OCI-LY7 (cell line): ENCODE measurements around the gene ARHGAP26. TPM values are rescaled to one million over a fixed set of nuclear protein-coding genes. Genes with fewer than 3 reads are reported as not detected.

Experiments used
- BruUV-seq: library from RNA; stranded (reverse); fragments of 400-500 nt; replicated peaks from 2 replicates; lab custom pipeline; 2021; lab: Mats Ljungman, UMichigan
- CTCF ChIA-PET: fragments of 300-600 bp; sonication (Branson Sonifier 250); formaldehyde crosslinking; loops from one replicate; lab custom pipeline; 2022; ENCODE audit warnings: antibody characterized with exemption; ENCODE audit not compliant: unreplicated experiment; lab: Charles Lee
- POLR2A ChIA-PET: fragments of 300-600 bp; sonication (Branson Sonifier 250); formaldehyde crosslinking; loops from one replicate; lab custom pipeline; 2022; ENCODE audit warnings: antibody characterized with exemption; lab: Charles Lee
- DNase-seq: peaks from one replicate; pipeline ENCODE4 v3.0.0-alpha.2; 2015; ENCODE audit warnings: low spot score
- H2AFZ ChIP-seq: fragments of 200-600 bp; sonication (generic), shearing (Covaris generic); 2 replicates; pipeline ENCODE4 v1.6.1; 2014; ENCODE audit warnings: mild to moderate bottlenecking, antibody characterized with exemption, low read length, moderate library complexity
- H3K27ac ChIP-seq: fragments of 200-600 bp; sonication (generic); 2 replicates; pipeline ENCODE4 v1.5.1; 2014; ENCODE audit warnings: mixed run types, low read depth, mild to moderate bottlenecking, moderate library complexity, low read length, inconsistent platforms; ENCODE audit not compliant: poor library complexity, severe bottlenecking
- H3K36me3 ChIP-seq: fragments of 200-600 bp; sonication (generic); 2 replicates; pipeline ENCODE4 v1.6.1; 2014; ENCODE audit warnings: mild to moderate bottlenecking, antibody characterized with exemption, low read length, moderate library complexity, mixed read lengths; ENCODE audit not compliant: insufficient read depth
- H3K4me1 ChIP-seq: fragments of 200-600 bp; sonication (generic); 2 replicates; pipeline ENCODE4 v1.5.1; 2014; ENCODE audit warnings: mild to moderate bottlenecking, low read length; ENCODE audit not compliant: insufficient read depth, poor library complexity, severe bottlenecking
- H3K4me2 ChIP-seq: fragments of 200-600 bp; sonication (generic); 2 replicates; pipeline ENCODE4 v1.6.1; 2014; ENCODE audit warnings: mild to moderate bottlenecking, low read length
- H3K4me3 ChIP-seq: fragments of 200-600 bp; sonication (generic); 2 replicates; pipeline ENCODE4 v1.5.1; 2014; ENCODE audit warnings: mild to moderate bottlenecking, low read depth, low read length; ENCODE audit not compliant: poor library complexity, severe bottlenecking
- H3K79me2 ChIP-seq: fragments of 200-600 bp; sonication (generic); 2 replicates; pipeline ENCODE4 v1.6.1; 2016; ENCODE audit warnings: low read depth, mild to moderate bottlenecking, low read length, moderate library complexity, mixed read lengths; ENCODE audit not compliant: insufficient read depth
- H3K9me2 ChIP-seq: fragments of 200-600 bp; sonication (generic); 2 replicates; pipeline ENCODE4 v1.6.1; 2016; ENCODE audit warnings: mild to moderate bottlenecking, low read length, mixed read lengths; ENCODE audit not compliant: insufficient read depth
- H3K9me3 ChIP-seq: fragments of 200-600 bp; sonication (generic); 2 replicates; pipeline ENCODE4 v1.6.1; 2014; ENCODE audit warnings: mild to moderate bottlenecking, mixed run types, low read length, mixed read lengths
- H4K20me1 ChIP-seq: fragments of 200-600 bp; sonication (generic); 2 replicates; pipeline ENCODE4 v1.6.1; 2014; ENCODE audit warnings: mild to moderate bottlenecking, antibody characterized with exemption, low read length, moderate library complexity, mixed read lengths; ENCODE audit not compliant: insufficient read depth
- EZH2phosphoT487 ChIP-seq: fragments of 200-600 bp; sonication (generic); IDR thresholded peaks from 2 replicates; pipeline ENCODE4 v1.6.1; 2018; ENCODE audit warnings: low read depth, borderline replicate concordance, mild to moderate bottlenecking, mixed run types, antibody characterized with exemption, low read length, moderate library complexity, mixed read lengths
- intact Hi-C: fragments of 100-400 bp; cut with micrococcal nuclease; formaldehyde crosslinking; loops from one replicate; pipeline ENCODE4 v1.10.0; 2022; ENCODE audit not compliant: unreplicated experiment
- total RNA-seq, 2 experiments: library from RNA; depleted of rRNA in 1 of 2; stranded (reverse); fragments of >200 nt in 1 of 2; shearing (Covaris generic) in 1 of 2; gene quantifications; 2 replicates each; pipeline ENCODE4 v1.2.3, GENCODE V29; 2014 to 2022
- TF ChIP-seq, protein P1 (sequence below): fragments of 200-600 bp; sonication (generic); conservative IDR thresholded peaks from 2 replicates; pipeline ENCODE4 v1.5.1; 2014; ENCODE audit warnings: mild to moderate bottlenecking, antibody characterized with exemption, low read length, moderate library complexity, mixed read lengths

The ARHGAP26 gene
- total RNA-seq, 2 experiments from 2014 or later = 7.0 to 19.1 TPM

DNA sequence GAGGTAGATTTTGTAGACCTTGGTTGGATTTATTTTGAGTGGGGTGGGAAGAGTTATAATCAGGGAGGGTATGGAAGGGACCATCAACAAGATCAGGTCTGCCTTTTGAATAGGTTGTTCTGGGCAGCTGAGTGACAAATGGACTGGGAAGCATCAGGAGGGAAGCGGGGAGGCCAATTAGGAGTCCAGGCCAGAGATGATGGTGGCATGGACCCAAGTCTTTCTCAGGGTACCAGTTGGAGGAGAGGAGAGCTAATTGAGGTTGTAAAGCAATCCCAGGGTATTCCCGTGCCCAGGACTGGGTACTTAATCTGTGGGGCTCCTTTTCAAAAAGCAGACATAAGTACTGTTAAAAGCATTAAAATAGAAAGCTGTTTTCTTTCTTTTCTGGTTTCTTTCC, 88.9 kb downstream of the ARHGAP26 start:
- POLR2A ChIA-PET = no interaction called here
- no TSS peak for BruUV-seq
- intact Hi-C loops = no loop called here

GRCh38 chr5:142860270-142860669, 90.1 kb downstream of the ARHGAP26 start:
- no peak for TF ChIP-seq EZH2phosphoT487
- TF ChIP-seq, protein P1, sequence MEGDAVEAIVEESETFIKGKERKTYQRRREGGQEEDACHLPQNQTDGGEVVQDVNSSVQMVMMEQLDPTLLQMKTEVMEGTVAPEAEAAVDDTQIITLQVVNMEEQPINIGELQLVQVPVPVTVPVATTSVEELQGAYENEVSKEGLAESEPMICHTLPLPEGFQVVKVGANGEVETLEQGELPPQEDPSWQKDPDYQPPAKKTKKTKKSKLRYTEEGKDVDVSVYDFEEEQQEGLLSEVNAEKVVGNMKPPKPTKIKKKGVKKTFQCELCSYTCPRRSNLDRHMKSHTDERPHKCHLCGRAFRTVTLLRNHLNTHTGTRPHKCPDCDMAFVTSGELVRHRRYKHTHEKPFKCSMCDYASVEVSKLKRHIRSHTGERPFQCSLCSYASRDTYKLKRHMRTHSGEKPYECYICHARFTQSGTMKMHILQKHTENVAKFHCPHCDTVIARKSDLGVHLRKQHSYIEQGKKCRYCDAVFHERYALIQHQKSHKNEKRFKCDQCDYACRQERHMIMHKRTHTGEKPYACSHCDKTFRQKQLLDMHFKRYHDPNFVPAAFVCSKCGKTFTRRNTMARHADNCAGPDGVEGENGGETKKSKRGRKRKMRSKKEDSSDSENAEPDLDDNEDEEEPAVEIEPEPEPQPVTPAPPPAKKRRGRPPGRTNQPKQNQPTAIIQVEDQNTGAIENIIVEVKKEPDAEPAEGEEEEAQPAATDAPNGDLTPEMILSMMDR = no peak
- Histone ChIP-seq H3K79me2 (no peaks in the 10 kb centered on the region), H2AFZ (no peak overlapping the region), H3K4me2 (no peak overlapping the region), H3K4me1 (no peaks in the 10 kb centered on the region), H3K4me3 (no peak overlapping the region), H3K36me3 (no peaks in the 10 kb centered on the region), H4K20me1 (peaks cover 4% of the 10 kb centered on the region; the same call in 1 of the 2 replicates), H3K9me2 (no peaks in the 10 kb centered on the region), H3K9me3 (no peaks in the 10 kb centered on the region), H3K27ac (no peak overlapping the region)
- intact Hi-C loops = no loop called here
- ChIA-PET CTCF (no interaction called here), POLR2A (no interaction called here)
- no peak for DNase-seq
- no TSS peak for BruUV-seq

More for the DNA sequence above, 88.9 kb downstream of the ARHGAP26 start:
- no peaks in the 10 kb centered on the region for H3K4me1 ChIP-seq
- H3K36me3 ChIP-seq = no peaks in the 10 kb centered on the region
- H3K9me2 ChIP-seq = no peaks in the 10 kb centered on the region
- H4K20me1 ChIP-seq = peaks cover 4% of the 10 kb centered on the region; the same call in 1 of the 2 replicates
- CTCF ChIA-PET = no interaction called here
- no peak overlapping the region for H3K4me3 ChIP-seq
- TF ChIP-seq EZH2phosphoT487 = no peak
- TF ChIP-seq, protein P1 = no peak
- H2AFZ ChIP-seq = no peak overlapping the region
- DNase-seq = no peak
- H3K27ac ChIP-seq = no peak overlapping the region
- H3K4me2 ChIP-seq = no peak overlapping the region
- no peaks in the 10 kb centered on the region for H3K9me3 ChIP-seq
- H3K79me2 ChIP-seq = no peaks in the 10 kb centered on the region

DNA sequence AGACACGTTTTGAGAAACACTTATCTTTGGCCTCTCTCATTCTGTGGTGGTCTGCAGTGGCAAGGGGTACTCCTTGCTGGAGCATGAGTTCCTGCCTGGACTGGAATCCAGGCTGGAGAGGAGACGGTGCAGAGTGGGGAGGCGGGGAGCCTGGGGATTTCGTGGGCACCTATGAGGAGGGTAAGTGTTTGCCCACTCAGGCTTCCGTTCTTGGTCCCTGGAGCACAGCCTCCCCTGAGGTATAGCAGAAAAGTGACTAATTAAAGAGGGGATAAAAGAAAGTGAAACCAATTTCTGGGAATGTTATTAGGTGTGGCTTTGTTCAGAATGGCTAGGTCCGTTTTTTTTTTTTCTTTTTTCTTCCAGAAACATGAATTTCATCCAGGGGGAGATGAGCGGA, 90.8 kb downstream of the ARHGAP26 start:
- no TSS peak for BruUV-seq
- H3K36me3 ChIP-seq = no peaks in the 10 kb centered on the region
- H2AFZ ChIP-seq = no peak overlapping the region
- TF ChIP-seq EZH2phosphoT487 = no peak
- TF ChIP-seq, protein P1 = no peak
- ChIA-PET POLR2A (interaction anchor here (0.5 to 0.7 kb wide), 3 partner anchors 46 to 103 kb away, joined by 3 to 5 read pairs (median 5); no protein-coding TSS in a partner anchor), CTCF (no interaction called here)
- no peaks in the 10 kb centered on the region for H3K9me2 ChIP-seq
- no peaks in the 10 kb centered on the region for H3K79me2 ChIP-seq
- intact Hi-C loops = no loop called here
- no peaks in the 10 kb centered on the region for H3K9me3 ChIP-seq
- H3K4me2 ChIP-seq = no peak overlapping the region
- H4K20me1 ChIP-seq = peaks cover 4% of the 10 kb centered on the region; the same call in 1 of the 2 replicates
- no peak overlapping the region for H3K4me3 ChIP-seq
- no peaks in the 10 kb centered on the region for H3K4me1 ChIP-seq
- no peak overlapping the region for H3K27ac ChIP-seq
- DNase-seq = no peak
